Bone marrow (tissue), 2 donors: ENCODE results near the gene SOBP.

ENCODE experiments used
- DNase-seq, 2 donors: peaks; one replicate each; lab custom pipeline; 2025; lab: John Stamatoyannopoulos, UW

SOBP gene

DNA sequence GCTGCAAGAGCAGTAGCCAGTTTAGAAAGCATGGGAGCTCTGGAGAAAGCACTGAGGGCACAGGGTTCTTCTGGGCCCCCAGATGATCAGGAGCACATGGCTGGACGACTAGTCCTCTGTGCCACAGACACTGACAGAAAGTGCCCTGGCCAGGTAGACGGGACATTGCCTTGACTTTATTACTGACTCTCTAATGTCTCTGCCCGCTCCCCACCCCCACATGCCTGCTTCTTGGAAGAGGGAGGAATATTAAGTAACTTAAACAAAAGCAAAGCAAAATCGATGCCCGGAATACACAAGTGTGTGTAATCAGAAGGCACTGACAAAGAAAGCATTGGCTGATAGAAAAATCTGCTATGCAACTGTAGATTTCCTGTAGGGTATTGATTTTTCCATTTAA, 99.3 kb downstream of the SOBP start:
- DNase-seq: no peak

DNA sequence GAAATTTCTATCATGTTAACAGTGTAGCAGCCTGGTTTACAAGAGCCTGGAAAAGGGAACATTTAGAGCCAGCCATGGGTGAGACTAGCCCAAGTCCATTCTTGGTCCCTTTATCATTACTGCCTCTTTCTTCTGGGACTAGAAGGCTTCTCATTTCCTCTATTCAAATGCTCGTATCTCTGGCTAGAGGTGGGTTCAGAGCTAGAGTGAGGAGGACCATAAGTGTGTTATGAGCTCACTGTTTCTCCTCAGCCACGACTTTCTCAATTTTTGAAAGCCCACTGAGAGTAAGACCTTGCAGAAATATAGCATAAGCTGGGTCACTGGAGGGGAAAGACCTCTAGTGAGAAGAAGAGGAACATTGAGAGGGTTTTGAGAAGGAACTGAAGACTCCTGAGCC, 100.0 kb downstream of the SOBP start:
- DNase-seq: no peak

GRCh38 chr6:107590378-107590777, 100.5 kb downstream of the SOBP start:
- no peak for DNase-seq

- no peak for DNase-seq
Measured at GRCh38 chr6:107591346-107591745, 101.4 kb downstream of the SOBP start.

DNA sequence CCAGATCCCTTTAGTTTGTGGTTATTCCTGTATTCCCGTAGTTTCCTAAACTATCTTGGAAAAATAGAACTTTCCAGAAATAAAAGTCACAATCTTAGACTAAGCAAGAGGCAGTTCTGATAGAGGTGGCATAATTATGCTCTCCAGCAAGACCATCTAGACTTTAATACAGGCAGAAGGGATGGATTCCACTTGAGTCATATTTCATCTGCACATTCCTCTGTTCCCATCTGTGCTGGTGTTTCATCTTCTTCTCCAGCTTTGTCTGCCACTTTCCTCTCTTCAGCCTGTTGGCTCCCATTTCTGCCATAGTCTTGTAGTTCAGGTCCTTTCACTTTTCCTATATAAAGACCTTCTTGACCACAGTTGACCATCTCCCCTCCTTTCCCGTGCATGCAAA, 102.9 kb downstream of the SOBP start:
- no peak for DNase-seq

GRCh38 chr6:107594736-107595135, 104.8 kb downstream of the SOBP start:
- DNase-seq: no peak

DNA sequence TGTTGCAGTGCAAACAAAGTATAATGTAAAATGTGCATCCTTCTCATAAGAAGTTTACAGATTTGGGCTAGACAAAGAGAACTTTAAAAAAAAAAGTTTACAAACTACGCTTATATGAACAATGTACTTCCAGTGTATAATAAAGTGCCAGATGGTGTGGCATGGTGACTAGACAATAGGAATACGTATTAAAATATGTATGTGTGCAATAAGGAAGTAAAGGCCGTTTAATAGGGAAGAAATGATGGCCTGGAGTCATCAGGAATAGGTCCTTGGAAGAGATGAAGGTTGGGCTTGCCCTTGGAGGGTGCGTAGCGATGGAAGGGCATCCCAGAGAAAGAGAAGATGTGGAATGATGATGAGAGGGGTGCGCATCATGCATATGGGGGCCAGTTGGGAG, 108.2 kb downstream of the SOBP start:
- DNase-seq: no peak

DNA sequence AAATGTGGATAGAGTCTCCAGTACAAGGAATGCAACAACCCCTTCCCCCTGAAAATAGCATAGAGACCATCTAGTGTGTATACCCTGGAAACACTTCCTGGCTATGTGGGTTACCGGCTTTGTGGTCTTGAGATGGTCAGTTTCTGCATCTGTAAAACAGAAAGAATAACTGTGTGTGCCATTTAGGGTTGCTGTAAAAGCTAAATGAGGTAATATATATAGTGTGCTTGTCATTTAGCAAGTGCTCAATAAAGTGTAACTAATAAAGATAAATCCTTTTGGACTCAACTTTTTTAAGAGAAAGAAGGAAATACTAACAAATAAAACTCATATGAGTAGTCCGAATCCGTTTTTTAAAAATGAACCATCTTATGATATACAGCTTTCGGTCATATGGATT, 109.1 kb downstream of the SOBP start:
- DNase-seq: no peak

DNA sequence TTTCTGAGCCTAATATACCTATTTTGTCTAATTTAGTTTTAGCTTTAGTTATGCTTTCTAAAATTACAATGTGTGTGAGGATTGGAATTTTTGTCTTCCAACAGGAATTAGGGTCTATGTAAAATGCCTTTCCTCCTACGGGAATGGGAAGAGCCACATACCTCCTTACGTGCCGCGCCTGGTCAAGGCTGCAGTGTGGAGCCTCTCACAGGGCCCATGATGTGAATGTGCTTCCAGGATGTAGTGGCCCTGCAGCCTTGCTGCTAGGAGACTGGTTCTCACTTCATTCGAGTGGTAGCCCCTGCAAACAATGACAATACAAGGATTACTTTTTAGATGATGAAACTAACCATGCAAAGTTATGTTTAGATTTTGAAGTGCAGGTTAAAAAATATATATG, 110.2 kb downstream of the SOBP start:
- DNase-seq: no peak

GRCh38 chr6:107600936-107601335, 111.0 kb downstream of the SOBP start:
- no peak for DNase-seq

DNA sequence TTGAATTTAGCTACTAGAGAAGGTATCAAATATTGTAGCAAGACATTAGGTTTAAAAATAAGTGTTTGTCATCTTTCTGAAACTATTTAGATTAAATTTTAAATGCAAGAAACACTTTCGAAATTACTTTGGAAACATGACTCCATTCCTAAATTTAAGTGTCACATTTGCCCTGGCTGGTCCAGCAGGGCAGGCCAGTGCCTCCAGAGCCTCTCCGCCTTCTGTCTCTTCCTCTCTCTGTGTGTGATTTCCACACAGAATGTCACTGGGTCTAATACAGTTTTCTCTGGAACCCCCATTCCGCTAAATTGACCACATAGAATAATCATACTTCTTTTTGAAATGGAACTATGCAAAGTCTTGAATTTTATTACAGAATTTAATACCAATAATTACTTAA, 111.5 kb downstream of the SOBP start:
- DNase-seq: no peak

DNA sequence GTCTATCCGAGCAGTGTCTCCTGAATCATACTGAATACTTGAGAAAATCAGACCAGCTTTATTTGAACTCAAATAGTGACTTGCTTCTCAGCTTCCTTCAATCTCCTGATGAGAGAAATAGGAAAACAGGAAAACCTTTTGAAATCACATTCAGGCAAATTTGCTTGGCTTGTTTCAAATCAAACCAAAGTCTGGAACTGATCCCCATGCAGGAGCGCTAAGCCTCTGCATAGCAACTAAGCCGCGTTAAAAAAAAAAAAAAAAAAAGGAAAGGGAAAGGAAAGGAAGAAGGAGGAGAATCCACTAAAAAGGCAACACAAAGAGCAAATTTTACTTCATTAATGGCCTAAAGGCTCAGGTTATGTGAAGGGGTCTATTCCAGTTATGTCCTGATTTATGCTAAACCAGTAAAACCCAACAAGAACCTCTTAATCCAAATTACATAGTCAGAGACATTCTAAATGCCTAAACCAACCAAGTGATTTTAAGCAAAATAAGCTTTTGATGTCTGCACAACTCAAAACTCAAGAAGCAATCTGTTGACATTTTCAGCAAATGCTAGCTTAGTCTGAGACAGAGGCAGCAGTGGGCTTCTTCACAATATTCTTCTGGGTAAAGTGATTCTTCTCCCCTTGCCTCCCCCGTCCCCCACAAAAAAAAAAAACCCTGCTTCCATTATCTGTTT, 112.5 kb downstream of the SOBP start:
- DNase-seq: no peak

- DNase-seq: no peak
Measured at GRCh38 chr6:107603006-107603370, 113.1 kb downstream of the SOBP start.

- no peak for DNase-seq
Measured at GRCh38 chr6:107604549-107604948, 114.6 kb downstream of the SOBP start.

GRCh38 chr6:107606407-107606806, 116.5 kb downstream of the SOBP start:
- DNase-seq: no peak

DNA sequence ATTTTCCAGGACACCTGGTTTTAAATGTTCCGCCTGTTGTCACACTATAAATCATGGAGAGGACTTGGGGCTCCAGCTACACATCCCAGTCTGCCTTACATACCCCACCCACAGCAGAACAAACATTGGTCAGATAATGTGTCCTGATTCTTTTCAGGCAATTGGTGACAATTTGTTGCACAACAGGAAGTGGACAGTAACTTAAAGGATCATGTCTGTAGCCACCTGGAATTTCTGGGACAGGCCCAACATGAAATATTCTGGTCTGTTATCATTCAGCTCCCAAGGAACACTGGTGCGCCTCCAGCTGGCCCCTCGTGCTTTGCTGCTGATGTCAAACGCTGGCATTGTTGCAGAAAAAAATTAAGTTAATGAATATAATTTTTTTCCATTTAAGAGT, 117.2 kb downstream of the SOBP start:
- DNase-seq: no peak

DNA sequence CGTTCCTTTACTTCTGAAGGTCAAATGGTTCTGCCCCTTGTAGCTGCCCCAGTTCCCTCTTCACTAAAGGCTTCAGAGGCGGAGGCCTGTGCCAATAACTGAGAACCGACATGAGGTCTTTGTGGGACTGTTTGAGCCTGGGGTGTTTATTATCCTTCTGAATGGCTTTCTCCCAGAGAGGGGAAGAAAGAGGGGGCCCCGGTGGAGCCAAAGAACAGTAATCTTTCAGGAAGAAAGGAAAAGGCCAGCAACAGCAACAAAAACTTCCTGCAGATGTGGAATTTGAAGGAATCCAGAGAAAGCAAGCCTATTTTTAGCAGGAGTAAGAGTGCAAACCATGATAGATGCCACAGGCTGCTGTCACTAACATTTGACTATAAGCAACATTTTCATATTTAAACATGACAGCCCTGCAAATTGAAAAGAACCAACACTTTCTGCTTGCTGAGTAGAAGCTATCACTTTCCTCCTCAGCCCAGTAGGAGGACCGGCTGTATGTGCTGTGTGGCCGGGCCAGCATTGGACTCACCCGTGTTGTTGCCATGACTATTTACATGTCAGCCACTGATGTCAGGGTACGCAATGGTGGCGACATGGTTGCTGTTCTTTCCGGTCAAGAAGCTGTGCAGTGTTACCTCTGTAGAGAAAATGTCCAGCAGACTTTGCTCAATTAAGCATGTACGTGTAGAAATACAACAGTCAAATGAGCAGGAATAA, 121.3 kb downstream of the SOBP start:
- no peak for DNase-seq

GRCh38 chr6:107612762-107613415, 123.0 kb downstream of the SOBP start:
- DNase-seq: no peak

DNA sequence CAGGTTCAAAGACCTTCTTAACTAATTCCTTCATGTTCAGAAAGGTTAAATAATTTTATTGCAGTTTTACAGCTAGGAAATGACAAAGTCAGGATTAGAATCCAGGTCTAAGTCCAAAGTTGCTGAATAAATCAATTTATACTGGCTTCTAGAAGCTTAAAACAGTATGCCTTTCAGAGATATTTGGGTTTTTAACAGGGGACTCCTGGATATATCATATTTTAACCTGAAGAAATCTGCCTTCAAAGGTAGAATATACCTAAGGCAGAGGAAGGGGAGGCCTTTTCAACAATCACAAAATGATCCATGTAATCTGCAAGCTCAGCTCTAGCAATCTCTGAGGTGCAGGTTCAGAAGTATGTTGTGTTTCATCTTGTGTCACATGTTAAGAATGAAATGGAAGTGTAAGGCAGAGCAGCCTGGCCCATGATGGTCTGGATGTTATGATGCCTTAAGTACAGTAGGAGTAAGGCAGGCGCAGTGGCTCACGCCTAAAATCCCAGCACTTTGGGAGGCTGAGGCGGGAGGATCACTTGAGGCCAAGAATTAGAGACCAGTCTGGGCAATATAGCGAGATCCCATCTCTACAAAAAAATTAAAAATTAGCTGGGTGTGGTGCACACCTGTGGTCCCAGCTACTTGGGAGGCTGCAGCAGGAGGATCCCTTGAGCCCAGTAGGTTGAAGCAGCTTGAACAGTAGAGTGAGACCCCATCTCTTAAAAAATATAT, 123.9 kb downstream of the SOBP start:
- no peak for DNase-seq

GRCh38 chr6:107614828-107615227, 124.9 kb downstream of the SOBP start:
- DNase-seq: no peak

DNA sequence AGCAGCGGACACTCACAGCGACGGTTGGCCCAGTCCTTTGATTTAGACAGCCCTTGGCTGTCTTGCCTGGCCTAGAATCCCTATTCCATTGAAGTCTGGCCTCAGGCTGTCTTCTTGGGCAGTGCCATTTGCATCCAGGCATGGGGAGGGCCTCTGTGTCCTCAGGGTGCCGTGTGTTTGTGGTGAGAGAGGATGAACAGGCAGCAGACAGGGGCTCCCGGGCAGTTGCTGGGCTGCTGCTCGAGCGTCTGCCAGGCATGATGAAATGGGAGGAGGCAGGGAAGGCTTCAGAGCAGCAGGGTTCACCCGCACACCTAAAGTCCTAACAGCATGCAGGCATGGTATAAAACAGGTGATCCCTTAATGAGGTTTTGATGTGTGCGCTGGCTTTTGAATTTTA, 126.9 kb downstream of the SOBP start:
- DNase-seq: no peak

GRCh38 chr6:107617341-107617932, 127.5 kb downstream of the SOBP start:
- no peak for DNase-seq
